Mesothelial cell of epicardium (in vitro differentiated cells): ENCODE results near the gene C1QTNF12. TPM values are rescaled to one million over a fixed set of nuclear protein-coding genes. Genes with fewer than 3 reads are reported as not detected.
"Not testable (repeated sequence)": the region's sequence is repeated elsewhere in the genome, so short reads cannot be mapped to it uniquely, and the experiment has no call there.

ENCODE experiments used
- DNase-seq, 2 experiments: peaks; one replicate each; pipeline ENCODE4 v3.0.0; 2021; ENCODE audit warnings: low spot score in 2 of 2; ENCODE audit not compliant: unreplicated experiment in 2 of 2
- H3K27ac Mint-ChIP-seq: 2 replicates; pipeline ENCODE4 v1.8.0; 2021; ENCODE audit warnings: mixed read lengths
- H3K27me3 Mint-ChIP-seq: 2 replicates; pipeline ENCODE4 v1.8.0; 2021; ENCODE audit warnings: low read depth, mixed read lengths
- H3K36me3 Mint-ChIP-seq: 2 replicates; pipeline ENCODE4 v1.8.0; 2021; ENCODE audit warnings: mixed read lengths
- H3K4me1 Mint-ChIP-seq: 2 replicates; pipeline ENCODE4 v1.8.0; 2021; ENCODE audit warnings: mixed read lengths
- H3K4me3 Mint-ChIP-seq: 2 replicates; pipeline ENCODE4 v1.8.0; 2021; ENCODE audit warnings: mild to moderate bottlenecking, moderate library complexity, mixed read lengths
- H3K9me3 Mint-ChIP-seq: 2 replicates; pipeline ENCODE4 v1.8.0; 2021; ENCODE audit warnings: mixed read lengths
- total RNA-seq: library from RNA; stranded (reverse); gene quantifications from 3 replicates; pipeline ENCODE4 v1.2.1, GENCODE V29; 2021
- TF ChIP-seq, protein P1 (sequence below): fragments of 200-600 bp; sonication (generic); IDR thresholded peaks from one replicate; pipeline ENCODE4 v1.5.0; 2021; ENCODE audit warnings: antibody characterized with exemption; ENCODE audit not compliant: unreplicated experiment

C1QTNF12 gene
- total RNA-seq, 1 donor from 2014 or later: 10.2 TPM

DNA sequence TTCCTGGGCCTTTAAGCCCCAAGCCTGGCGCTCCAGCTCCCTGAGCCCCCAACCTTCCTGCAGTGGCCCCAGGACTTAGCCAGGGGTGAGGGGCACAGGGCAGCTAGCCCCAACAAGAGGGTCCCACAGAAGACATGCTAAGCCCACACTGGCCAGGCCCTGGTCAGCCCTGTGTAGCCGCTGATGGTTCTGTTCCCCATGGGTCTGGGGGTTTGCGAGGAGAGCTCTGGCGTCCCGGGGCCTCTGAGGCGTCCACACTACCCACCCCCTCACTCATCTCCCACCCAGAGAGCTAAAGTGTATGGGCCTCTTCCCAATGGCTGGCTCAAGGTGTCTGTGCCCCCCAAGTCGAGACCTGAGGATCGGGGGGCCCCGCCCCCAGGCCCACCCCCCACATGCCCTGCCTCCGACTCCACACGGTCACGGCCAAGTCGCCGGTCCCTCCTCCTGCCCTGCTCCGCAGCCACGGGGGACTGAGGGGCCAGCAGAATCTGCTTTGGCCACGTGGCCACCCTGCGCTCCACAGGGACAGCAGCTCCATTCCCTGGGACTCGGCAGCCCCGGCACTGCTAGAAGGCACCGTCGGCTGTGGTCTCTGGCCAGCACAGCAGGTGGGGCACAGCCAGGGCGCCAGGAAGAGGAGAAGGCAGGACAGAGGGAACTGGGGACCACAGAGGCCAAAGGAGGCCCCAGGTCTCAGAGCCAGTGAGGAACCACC, 47.9 kb downstream of the C1QTNF12 start:
- Mint-ChIP-seq H3K9me3 (peaks cover 14% of the 10 kb centered on the region), H3K27ac (no peak overlapping the region), H3K4me3 (no peak overlapping the region), H3K4me1 (peaks cover 4% of the 10 kb centered on the region), H3K27me3 (peaks cover 5% of the 10 kb centered on the region), H3K36me3 (no peaks in the 10 kb centered on the region)
- DNase-seq: no peak
- TF ChIP-seq, protein P1, sequence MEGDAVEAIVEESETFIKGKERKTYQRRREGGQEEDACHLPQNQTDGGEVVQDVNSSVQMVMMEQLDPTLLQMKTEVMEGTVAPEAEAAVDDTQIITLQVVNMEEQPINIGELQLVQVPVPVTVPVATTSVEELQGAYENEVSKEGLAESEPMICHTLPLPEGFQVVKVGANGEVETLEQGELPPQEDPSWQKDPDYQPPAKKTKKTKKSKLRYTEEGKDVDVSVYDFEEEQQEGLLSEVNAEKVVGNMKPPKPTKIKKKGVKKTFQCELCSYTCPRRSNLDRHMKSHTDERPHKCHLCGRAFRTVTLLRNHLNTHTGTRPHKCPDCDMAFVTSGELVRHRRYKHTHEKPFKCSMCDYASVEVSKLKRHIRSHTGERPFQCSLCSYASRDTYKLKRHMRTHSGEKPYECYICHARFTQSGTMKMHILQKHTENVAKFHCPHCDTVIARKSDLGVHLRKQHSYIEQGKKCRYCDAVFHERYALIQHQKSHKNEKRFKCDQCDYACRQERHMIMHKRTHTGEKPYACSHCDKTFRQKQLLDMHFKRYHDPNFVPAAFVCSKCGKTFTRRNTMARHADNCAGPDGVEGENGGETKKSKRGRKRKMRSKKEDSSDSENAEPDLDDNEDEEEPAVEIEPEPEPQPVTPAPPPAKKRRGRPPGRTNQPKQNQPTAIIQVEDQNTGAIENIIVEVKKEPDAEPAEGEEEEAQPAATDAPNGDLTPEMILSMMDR: no peak

DNA sequence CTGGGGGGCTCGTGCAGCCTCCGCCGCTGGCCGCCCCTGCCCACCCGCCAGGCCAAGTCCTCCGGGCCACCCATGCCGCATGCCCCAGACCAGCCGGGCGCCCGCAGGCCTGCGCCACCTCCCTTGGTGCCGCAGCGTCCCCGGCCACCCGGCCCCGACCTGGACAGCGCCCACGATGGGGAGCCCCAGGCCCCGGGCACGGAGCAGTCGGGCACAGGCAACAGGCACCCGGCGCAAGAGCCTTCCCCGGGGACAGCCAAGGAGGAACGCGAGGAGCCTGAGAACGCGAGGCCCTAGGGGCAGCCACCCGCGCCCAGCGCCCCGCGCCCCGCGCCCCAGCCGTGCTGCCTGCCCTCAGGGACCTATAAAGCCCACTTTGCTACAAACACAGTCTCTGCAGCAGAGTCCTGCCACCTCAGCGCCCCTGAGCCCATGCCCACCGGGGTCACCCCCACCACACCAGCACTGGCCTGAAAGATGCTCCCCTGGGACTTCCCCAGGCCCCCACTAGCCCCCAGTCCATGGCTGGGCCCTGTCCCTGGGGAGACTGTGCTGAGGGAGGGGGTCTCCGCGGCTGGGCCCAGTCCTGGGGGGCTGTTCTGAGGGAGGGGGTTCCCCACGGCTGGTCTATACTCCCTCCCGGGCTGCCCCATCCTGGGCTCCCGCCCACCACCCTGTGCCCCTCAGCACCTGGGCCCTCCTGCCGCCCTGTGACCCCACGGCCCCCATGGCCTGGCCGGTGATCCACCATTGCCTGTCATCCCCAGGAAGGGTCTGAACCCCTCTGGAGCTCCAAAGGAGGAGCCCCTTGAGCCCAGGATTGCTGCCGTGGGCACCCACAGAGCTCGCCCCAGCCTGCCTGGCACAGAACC, 48.7 kb downstream of the C1QTNF12 start:
- Mint-ChIP-seq H3K4me3 (no peak overlapping the region), H3K36me3 (no peaks in the 10 kb centered on the region), H3K9me3 (peaks cover 14% of the 10 kb centered on the region), H3K27me3 (peaks cover 5% of the 10 kb centered on the region), H3K4me1 (peaks cover 4% of the 10 kb centered on the region), H3K27ac (no peak overlapping the region)
- TF ChIP-seq, protein P1: no peak
- peak in 1 of 2 experiments; percentile 21 for DNase-seq

DNA sequence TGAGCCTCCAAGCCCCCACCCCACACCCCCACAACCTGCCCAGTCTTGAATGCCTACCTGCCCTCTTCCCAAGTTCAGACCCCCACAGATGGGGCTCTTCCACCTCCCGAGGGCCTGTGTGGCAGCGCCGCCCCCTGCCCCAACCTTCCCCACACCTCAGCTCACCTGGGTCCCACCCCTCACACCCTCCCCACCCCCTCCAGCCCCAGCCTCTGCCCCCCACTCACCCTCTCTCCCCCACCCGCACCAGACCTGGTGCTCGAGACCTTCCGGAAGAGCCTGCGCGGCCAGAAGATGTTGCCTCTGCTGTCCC, 49.4 kb downstream of the C1QTNF12 start:
- H3K4me3 Mint-ChIP-seq: no peak overlapping the region
- TF ChIP-seq, protein P1: no peak
- no peak for DNase-seq
- peaks cover 5% of the 10 kb centered on the region for H3K27me3 Mint-ChIP-seq
- H3K4me1 Mint-ChIP-seq: peaks cover 4% of the 10 kb centered on the region
- peaks cover 15% of the 10 kb centered on the region for H3K9me3 Mint-ChIP-seq
- no peaks in the 10 kb centered on the region for H3K36me3 Mint-ChIP-seq
- no peak overlapping the region for H3K27ac Mint-ChIP-seq

DNA sequence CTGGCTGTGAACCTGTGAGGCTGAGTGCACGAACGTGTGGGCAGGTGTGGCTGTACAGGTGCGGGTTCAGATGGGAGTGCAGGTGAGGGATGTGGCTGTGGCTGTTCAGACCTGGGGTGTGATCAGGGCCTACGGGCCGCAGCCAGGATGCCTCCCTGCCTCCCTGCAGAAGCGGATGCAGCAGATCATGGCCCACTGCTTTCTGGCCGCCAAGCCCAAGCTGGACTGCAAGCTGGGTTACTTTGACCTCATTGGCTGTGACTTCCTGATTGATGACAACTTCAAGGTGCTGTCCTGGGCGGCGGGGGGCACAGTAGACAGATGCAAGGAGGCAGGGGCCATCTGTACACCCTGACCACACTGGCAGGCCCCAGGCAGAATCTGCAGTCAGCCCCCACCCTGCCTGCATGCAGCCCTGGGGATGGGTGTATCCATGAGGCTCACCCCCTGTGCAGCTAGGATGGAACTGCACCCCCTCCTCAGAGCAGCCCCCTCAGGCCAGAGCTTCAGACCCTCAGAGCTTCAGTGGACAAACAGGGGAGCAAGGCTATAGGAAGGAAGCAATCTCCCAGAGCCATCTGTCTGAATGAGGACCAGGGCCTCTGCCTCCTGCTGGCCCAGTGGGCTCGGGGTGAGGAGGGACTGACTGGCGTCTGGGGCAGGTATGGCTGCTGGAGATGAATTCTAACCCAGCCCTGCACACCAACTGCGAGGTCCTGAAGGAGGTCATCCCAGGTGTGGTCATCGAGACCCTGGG, 49.9 kb downstream of the C1QTNF12 start:
- H3K4me1 Mint-ChIP-seq: peaks cover 4% of the 10 kb centered on the region
- peaks cover 5% of the 10 kb centered on the region for H3K27me3 Mint-ChIP-seq
- no peak overlapping the region for H3K27ac Mint-ChIP-seq
- H3K9me3 Mint-ChIP-seq: peaks cover 20% of the 10 kb centered on the region
- no peaks in the 10 kb centered on the region for H3K36me3 Mint-ChIP-seq
- DNase-seq: no peak
- H3K4me3 Mint-ChIP-seq: no peak overlapping the region
- TF ChIP-seq, protein P1: no peak

DNA sequence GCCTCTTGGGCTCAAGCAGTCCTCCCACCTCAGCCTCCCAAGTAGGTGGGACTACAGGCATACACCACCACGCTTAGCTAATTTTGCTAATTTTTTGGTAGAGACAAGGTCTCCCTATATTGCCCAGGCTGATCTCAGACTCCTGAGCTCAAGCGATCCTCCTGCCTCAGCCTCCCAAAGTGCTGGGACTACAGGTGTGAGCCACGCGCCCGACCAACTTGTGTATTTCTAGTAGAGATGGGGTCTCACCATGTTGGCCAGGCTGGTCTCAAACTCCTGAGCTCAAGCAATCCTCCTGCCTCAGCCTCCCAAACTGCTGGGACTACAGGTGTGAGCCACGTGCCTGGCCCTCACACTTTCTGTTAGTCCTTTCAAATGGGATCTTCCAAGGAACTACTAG, 50.8 kb downstream of the C1QTNF12 start:
- not testable (repeated sequence) for H3K27me3 Mint-ChIP-seq, H3K4me1 Mint-ChIP-seq, H3K36me3 Mint-ChIP-seq, H3K27ac Mint-ChIP-seq, DNase-seq, H3K4me3 Mint-ChIP-seq
- H3K9me3 Mint-ChIP-seq: peaks cover 27% of the 10 kb centered on the region
